ENCODE measurements around the gene GSTP1.
A peak's percentile ranks its signal among the peaks of the same experiment; 100 is the strongest.
"Not testable (repeated sequence)": the region's sequence is repeated elsewhere in the genome, so short reads cannot be mapped to it uniquely, and the experiment has no call there.

Gene GSTP1

GRCh38 chr11:67562963-67563704, 20.5 kb upstream of the GSTP1 start:
- DNase-seq (ENCODE audit: low spot score) (no peak), FAIRE-seq (no peak)

DNA sequence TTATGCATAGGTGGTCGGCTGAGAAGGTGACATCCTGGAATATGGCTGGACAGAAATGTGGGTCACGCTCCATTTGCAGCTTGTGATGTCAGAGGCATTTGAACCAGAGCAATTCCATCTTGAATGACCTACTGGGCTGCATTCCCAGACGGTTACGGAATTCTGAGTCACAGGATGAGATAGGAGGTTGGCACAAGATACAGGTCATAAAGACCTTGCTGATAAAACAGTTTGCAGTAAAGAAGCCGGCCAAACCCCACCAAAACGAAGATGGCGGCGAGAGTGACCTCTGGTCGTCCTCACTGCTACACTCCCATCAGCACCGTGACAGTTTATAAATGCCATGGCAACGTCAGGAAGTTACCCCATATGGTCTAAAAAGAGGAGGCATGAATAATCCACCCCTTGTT, 19.9 kb upstream of the GSTP1 start:
- peak; percentile 64 for DNase-seq (ENCODE audit: low spot score)
- FAIRE-seq, result not testable (repeated sequence)

DNA sequence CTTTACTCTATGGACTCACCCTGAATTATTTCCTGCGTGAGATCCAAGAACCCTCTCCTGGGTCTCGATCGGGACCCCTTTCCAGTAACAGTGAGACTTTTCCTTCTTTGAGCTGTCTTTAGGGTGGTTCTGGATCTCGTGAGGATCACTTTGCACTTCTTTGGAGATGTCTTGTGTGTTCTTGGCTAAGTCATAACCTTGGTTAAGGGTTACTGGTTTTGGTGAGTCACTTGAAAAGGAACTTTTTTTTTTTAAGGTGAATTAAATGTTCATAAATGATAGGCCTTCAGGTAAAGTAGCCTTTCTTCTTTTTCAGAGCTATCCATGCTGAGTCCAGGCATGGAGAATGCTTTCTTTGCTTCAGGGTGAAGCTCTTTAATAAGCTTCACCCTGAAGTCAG, 19.4 kb upstream of the GSTP1 start:
- FAIRE-seq (no peak), DNase-seq (ENCODE audit: low spot score) (no peak)

DNA sequence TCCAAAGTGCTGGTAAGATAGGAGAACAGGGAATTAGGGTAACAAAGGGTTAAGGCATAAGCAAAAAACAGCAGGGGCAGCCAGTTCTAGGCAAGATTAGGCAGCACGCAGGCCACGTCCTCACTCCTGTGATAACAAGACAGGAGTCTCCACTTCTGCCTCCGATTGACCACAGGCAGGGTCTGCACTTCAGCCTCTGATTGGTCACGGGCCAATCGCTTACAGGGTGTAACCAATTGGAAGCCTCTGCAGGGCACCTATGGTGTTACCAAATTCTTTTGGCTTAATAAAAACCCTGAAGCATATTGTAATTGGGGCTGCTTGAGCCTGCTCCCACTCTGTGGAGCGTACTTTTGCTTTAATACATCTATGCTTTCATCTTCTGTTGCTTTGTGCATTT, 12.2 kb upstream of the GSTP1 start:
- no peak for DNase-seq (ENCODE audit: low spot score)
- FAIRE-seq, result no peak

- no peak for FAIRE-seq
- DNase-seq (ENCODE audit: low spot score), result no peak
These were observed 11.3 kb upstream of the GSTP1 start for GRCh38 chr11:67572305-67572704.

DNA sequence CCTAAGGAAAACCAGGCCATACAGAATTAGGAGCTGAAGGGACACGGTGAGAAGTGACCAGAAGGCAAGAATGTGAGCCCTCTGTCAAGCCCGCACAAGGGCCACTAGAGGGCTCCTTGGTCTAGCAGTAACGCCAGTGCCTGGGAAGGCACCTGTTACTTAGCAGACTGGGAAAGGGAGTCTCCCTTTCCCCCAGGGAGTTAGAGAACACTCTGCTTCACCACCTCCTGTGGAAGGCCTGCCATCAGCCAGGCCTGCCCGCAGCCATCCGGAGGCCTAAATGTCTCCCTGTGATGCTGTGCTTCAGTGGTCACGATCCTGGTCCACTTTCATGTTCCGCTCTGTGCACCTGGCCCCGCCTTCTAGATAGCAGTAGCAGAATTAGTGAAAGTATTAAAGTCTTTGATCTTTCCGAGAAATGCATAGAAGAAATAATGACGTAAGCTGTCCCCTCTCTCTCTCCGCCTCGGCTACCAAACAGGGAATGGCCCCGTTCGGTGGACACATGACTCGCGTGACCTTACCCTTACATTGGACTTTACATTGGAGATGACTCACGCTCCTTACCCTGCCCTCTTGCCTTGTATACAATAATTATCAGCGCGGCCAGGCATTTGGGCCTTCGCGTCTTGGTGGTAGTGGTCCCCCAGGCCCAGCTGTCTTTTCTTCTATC, 10.7 kb upstream of the GSTP1 start:
- no peak for FAIRE-seq
- DNase-seq (ENCODE audit: low spot score), result peak; percentile 36

GRCh38 chr11:67574938-67575337, 8.7 kb upstream of the GSTP1 start:
- no peak for FAIRE-seq
- no peak for DNase-seq (ENCODE audit: low spot score)

DNA sequence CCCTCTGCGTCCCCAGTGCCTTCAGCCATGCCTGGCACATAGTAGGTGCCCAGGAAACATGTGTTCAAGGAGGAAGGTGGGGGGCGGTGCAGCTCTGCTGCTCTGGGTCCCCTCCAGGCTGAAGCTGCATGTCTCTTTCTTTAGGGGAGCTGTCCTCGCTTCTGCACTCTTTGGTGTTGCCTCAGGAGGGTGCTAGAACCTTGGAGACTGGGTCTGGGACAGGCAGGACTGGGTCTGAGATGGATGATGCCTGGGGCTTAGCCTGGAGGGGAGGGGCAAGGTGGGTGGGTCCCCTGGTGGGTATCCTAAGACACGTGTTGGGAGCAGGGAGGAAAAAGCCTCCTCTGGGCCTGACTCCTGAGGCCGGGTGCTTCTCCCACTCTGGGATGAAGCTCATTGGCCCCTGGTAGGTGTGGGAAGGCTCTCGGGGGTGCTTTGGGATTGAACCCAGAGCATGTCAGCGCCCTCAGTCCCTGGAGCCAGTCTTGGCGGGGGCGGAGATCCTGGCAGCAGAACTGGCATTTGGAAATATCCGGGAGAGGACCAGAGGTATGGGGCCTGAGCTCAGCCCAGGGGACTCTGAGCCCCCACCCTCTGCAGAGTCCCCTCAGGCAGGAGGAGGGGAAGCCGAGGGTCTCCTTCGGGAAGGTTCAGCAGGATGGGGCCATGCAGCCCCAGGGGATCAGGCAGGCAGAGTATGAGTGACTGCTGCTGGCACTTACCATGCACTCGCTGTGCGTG, 6.7 kb upstream of the GSTP1 start:
- no peak for DNase-seq (ENCODE audit: low spot score)
- FAIRE-seq, result no peak

GRCh38 chr11:67577951-67578350, 5.7 kb upstream of the GSTP1 start:
- FAIRE-seq (no peak), DNase-seq (ENCODE audit: low spot score) (no peak)

DNA sequence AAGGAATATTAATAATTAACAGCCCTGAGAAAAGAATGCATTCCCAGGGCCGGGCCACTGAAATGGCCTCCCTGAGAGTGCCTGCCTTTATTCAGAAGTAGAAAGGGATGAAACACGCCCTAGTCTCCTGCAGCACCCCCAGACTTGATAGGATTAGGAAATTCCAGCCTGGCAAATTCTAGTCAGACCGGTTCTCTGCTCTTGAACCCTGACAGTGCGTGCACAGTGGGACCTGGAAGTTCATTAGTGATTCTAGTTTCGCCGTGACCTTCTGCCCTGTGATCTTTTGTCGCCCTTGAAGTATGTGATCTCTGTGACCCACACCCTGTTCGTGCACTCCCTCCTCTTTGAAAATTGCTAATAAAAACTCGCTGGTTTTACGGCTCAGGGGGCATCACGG, 2.1 kb upstream of the GSTP1 start:
- DNase-seq (ENCODE audit: low spot score), result no peak
- FAIRE-seq, result no peak

DNA sequence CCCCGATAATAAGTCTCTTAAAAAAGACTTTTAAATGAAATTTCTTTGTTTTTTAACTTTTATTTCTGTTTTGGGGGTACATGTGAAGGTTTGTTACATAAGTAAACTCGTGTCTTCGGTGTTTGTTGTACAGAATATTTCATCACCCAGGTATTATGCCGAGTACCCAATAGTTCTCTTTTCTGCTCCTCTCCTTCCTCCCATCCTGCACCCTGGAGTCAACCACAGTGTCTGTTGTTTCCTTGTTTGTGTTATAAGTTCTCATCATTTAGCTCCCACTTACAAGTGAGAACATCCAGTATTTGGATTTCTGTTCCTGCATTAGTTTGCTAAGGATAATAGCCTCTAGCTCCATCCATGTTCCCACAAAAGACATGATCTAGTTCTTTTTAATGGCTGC, 1.6 kb upstream of the GSTP1 start:
- FAIRE-seq (no peak), DNase-seq (ENCODE audit: low spot score) (no peak)

DNA sequence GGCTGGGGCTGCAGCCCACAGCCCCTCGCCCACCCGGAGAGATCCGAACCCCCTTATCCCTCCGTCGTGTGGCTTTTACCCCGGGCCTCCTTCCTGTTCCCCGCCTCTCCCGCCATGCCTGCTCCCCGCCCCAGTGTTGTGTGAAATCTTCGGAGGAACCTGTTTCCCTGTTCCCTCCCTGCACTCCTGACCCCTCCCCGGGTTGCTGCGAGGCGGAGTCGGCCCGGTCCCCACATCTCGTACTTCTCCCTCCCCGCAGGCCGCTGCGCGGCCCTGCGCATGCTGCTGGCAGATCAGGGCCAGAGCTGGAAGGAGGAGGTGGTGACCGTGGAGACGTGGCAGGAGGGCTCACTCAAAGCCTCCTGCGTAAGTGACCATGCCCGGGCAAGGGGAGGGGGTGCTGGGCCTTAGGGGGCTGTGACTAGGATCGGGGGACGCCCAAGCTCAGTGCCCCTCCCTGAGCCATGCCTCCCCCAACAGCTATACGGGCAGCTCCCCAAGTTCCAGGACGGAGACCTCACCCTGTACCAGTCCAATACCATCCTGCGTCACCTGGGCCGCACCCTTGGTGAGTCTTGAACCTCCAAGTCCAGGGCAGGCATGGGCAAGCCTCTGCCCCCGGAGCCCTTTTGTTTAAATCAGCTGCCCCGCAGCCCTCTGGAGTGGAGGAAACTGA, 731 bp downstream of the GSTP1 start:
- DNase-seq (ENCODE audit: low spot score) (peak; percentile 57), FAIRE-seq (no peak)

DNA sequence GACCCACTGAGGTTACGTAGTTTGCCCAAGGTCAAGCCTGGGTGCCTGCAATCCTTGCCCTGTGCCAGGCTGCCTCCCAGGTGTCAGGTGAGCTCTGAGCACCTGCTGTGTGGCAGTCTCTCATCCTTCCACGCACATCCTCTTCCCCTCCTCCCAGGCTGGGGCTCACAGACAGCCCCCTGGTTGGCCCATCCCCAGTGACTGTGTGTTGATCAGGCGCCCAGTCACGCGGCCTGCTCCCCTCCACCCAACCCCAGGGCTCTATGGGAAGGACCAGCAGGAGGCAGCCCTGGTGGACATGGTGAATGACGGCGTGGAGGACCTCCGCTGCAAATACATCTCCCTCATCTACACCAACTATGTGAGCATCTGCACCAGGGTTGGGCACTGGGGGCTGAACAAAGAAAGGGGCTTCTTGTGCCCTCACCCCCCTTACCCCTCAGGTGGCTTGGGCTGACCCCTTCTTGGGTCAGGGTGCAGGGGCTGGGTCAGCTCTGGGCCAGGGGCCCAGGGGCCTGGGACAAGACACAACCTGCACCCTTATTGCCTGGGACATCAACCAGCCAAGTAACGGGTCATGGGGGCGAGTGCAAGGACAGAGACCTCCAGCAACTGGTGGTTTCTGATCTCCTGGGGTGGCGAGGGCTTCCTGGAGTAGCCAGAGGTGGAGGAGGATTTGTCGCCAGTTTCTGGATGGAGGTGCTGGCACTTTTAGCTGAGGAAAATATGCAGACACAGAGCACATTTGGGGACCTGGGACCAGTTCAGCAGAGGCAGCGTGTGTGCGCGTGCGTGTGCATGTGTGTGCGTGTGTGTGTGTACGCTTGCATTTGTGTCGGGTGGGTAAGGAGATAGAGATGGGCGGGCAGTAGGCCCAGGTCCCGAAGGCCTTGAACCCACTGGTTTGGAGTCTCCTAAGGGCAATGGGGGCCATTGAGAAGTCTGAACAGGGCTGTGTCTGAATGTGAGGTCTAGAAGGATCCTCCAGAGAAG, 1.6 kb downstream of the GSTP1 start:
- no peak for FAIRE-seq

GRCh38 chr11:67585911-67586310, 2.3 kb downstream of the GSTP1 start:
- DNase-seq (ENCODE audit: low spot score) (no peak), FAIRE-seq (no peak)

More for the DNA sequence above, 1.6 kb downstream of the GSTP1 start:
- DNase-seq (ENCODE audit: low spot score), result no peak

- no peak for FAIRE-seq
- no peak for DNase-seq (ENCODE audit: low spot score)
These were observed 3.1 kb downstream of the GSTP1 start for GRCh38 chr11:67586568-67587250.

DNA sequence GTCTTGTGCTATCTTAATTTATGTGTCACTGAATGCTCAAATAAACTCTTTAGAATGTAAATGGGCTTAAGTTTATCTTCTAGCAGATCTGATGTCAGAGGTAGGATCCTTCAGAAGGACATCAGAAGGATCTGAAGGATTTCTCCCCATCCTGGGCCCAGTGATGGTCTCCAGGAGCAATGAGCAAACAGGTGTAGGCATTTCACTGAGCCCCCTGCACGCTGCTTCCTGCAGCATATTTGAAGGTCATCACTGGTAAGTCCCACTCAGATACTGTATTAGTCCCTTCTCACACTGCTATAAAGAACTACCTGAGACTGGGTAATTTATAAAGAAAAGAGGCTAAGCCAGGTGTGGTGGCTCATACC, 4.5 kb downstream of the GSTP1 start:
- no peak for DNase-seq (ENCODE audit: low spot score)
- FAIRE-seq, result no peak

DNA sequence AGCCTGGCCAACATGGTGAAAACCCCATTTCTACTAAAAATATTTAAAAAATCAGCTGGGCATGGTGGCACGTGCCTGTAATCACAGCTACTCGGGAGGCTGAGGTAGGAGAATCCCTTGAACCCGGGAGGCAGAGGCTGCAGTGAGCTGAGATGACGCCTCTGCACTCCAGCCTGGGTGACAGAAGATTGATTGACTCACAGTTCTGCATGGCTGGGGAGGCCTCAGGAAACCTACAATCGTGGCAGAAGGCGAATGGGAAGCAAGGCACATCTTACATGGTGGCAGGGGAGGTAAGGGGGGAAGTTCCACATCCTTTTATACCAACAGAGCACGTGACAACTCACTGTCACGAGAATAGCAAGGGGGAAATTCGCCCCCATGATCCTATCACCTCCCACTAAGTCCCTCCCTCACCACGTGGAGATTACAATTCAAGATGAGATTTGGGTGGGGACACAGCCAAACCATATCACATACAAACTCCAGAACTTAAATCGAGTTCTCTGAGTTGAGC, 5.3 kb downstream of the GSTP1 start:
- FAIRE-seq; DNase-seq (ENCODE audit: low spot score): not testable (repeated sequence)

DNA sequence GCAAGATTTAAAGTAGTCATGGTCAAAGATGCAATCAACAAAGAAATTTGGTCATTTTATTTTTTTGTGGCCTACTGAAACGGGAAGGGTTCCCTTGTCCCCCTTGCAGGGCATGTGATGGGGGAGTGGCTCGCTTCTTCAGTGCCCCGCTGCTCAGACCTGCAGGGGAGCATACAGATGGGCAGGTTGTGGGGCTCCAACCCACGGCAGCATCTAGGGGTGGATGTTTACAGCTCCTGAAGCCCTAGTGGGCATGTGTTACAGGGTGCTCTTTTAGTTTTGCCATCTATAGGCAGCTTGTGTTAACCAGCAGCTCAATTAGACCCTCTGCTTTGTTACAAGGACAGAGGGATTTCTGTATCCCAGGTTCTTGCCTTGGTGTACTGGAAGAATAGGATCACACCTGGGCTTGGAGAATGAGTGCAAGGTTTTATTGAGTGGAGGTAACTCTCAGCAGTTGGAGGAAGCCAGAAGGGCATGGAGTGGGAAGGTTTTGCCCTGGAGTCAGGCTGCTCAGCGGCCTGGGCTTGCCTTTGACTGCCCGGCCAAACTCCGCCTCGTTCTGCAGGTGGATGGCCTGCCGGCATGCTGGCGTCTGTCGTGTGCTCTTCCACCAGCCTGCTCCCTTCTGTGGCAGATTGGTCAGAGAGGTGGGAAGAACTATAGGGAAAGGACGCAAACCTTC, 9.4 kb downstream of the GSTP1 start:
- DNase-seq (ENCODE audit: low spot score), result no peak
- FAIRE-seq, result no peak

DNA sequence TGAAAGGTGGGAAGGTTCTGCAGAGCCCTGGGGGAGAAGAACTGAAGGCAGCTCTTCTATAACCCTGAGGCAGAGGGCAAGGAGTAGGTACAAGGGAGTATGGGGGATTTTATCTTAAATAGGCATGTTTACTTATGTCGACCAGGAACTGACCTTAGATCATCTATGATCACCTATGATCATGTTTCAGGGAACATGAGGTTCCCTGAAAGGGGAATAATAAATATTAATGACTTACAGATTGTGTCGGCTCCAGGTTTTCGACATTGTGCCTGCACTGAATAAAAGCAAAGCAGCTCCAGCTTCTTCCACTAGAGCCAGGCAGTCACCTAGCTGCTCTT, 9.9 kb downstream of the GSTP1 start:
- no peak for DNase-seq (ENCODE audit: low spot score)
- FAIRE-seq, result no peak
